ENCODE measurements around the gene ZNF546.

DNA sequence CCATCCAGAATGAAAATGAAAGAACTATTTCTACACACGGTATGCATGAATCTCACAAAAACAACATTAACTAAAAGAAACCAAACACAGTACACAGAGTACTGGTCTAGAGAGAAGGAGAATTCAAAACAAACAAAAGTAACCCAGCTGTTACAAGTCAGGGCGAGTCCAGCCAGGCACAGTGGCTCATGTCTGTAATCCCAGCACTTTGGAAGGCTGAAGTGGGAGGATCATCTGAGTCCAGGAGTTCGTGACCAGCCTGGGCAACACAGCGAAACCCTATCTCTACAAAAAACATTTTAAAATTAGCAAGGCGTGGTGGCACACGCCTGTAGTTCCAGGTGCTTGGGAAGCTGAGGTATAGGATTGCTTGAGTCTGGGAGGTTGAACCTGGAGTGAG, 27.6 kb upstream of the ZNF546 start:
- TF ChIP-seq, protein P1, sequence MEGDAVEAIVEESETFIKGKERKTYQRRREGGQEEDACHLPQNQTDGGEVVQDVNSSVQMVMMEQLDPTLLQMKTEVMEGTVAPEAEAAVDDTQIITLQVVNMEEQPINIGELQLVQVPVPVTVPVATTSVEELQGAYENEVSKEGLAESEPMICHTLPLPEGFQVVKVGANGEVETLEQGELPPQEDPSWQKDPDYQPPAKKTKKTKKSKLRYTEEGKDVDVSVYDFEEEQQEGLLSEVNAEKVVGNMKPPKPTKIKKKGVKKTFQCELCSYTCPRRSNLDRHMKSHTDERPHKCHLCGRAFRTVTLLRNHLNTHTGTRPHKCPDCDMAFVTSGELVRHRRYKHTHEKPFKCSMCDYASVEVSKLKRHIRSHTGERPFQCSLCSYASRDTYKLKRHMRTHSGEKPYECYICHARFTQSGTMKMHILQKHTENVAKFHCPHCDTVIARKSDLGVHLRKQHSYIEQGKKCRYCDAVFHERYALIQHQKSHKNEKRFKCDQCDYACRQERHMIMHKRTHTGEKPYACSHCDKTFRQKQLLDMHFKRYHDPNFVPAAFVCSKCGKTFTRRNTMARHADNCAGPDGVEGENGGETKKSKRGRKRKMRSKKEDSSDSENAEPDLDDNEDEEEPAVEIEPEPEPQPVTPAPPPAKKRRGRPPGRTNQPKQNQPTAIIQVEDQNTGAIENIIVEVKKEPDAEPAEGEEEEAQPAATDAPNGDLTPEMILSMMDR (IDR thresholded peaks at IDR 0.05), result no peak
- no peak for TF ChIP-seq POLR2A (IDR thresholded peaks at IDR 0.05)

Measured in stomach (tissue), 4 donors.